Heart left ventricle (tissue), 13 donors: ENCODE measurements around the gene XIRP2.

Experiments
- POLR2A ChIP-seq, 2 donors: fragments of 450-650 bp; IDR thresholded peaks; one replicate each; pipeline ENCODE4 v1.6.1; 2017; ENCODE audit warnings: antibody characterized with exemption in 2 of 2, mild to moderate bottlenecking in 2 of 2, moderate library complexity in 2 of 2
- TF ChIP-seq, protein P1 (sequence below), 12 donors: fragments of 200-600 bp; sonication (generic) in 4 of 12; IDR thresholded peaks; one replicate each; pipeline versions ENCODE4 v1.5.0 to v1.8.0; 2018 to 2022; ENCODE audit warnings: antibody characterized with exemption in 12 of 12, mild to moderate bottlenecking in 5 of 12
- donor health status: ischemic (EF 13 %, LVEDD 7.1; RV severe dilation, severe dysfunction).
- donor health status: DM: no; HTN: yes; CAD: no.
- donor health status: DM: no; HTN: no; CAD: no.
- donor health status: ischemic (EF 25% LVEDD 6.9; RV normal size, moderate dysfunction).
- donor health status: ischemic (EF 25% LVEDD 5.7; RV mildly dilated, moderate dysfunction).
- donor health status: ischemic (EF 35%, LVEDD 5.7; RV mildly dilated, moderate dysfunction).
- donor health status: nonischemic (EF 11% LVEDD 7.7; RV severe dilation, severe dysfunction).
- donor health status: DM: yes; HTN: yes; CAD: no.
- donor health status: PGD.
- donor health status: ischemic (EF 29% LVEDD 5.4; RV normal size, mild dysfunction).
- donor health status: nonischemic (EF 23%, LVEDD 6.1; RV moderate dilation, normal function).

DNA sequence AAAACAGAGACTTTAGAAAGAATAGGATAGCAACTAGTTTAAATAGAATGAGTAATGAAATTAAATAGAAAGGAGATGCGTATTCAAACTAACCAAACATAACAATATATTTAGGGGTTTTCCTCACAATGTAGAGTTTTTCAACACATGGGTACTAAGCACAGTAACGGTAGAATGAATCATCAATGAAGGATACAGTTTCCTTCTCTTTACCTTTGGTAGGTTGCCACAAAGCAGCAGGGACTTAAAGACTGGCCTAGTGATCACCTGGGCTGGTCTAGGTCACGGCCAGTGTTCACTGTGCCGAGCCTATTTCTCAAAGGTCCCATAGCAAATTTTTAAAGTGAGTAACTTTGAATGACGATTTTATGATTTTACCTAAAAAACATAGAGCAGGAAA, 311.7 kb downstream of the XIRP2 start:
- TF ChIP-seq, protein P1, sequence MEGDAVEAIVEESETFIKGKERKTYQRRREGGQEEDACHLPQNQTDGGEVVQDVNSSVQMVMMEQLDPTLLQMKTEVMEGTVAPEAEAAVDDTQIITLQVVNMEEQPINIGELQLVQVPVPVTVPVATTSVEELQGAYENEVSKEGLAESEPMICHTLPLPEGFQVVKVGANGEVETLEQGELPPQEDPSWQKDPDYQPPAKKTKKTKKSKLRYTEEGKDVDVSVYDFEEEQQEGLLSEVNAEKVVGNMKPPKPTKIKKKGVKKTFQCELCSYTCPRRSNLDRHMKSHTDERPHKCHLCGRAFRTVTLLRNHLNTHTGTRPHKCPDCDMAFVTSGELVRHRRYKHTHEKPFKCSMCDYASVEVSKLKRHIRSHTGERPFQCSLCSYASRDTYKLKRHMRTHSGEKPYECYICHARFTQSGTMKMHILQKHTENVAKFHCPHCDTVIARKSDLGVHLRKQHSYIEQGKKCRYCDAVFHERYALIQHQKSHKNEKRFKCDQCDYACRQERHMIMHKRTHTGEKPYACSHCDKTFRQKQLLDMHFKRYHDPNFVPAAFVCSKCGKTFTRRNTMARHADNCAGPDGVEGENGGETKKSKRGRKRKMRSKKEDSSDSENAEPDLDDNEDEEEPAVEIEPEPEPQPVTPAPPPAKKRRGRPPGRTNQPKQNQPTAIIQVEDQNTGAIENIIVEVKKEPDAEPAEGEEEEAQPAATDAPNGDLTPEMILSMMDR (IDR thresholded peaks at IDR 0.05), result no peak
- no peak for TF ChIP-seq POLR2A (IDR thresholded peaks at IDR 0.05)
